Erythroblast (primary cell): ENCODE results near the gene CST9.

ENCODE experiments used
- DNase-seq, 2 experiments: peaks; one replicate each; lab custom pipeline; 2025; lab: John Stamatoyannopoulos, UW
- GATA1 ChIP-seq: IDR thresholded peaks from 2 replicates; pipeline ENCODE4 v1.6.1; 2011; ENCODE audit warnings: low read depth, mild to moderate bottlenecking, control low read depth, low read length, moderate library complexity
- POLR2A ChIP-seq: IDR thresholded peaks from 2 replicates; pipeline ENCODE4 v1.6.1; 2011; ENCODE audit warnings: mild to moderate bottlenecking, low read length

The CST9 gene, protein sequence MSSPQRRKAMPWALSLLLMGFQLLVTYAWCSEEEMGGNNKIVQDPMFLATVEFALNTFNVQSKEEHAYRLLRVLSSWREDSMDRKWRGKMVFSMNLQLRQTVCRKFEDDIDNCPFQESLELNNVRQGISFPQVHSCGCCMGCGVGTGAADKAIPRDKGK

GRCh38 chr20:23605867-23606651 lies at the start of gene CST9:
CST9 (minus strand) TSS chr20:23605917; CDS start chr20:23605864, 53 bp downstream.
- no peak for DNase-seq

DNA sequence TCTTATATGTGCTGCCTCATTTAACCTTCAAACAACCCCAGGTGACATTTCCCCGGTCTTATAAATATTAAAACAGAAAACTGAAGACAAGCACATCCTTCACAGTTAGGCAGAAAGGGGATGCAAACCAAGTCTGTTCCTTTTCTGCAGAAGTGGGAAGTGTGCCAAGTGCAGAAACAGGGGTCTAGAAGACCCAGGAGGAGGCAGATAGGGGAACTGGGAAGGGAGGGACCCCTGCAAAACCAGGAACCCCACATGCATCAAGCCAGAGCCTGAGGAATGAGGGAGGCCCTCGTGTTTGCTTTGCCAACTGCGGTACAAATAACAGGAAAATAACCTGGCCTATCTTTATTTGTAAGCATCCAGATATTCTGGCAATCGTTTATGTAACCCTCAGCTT lies 49.0 kb upstream of the CST9 start:
- no peak for DNase-seq
- TF ChIP-seq POLR2A (no peak), GATA1 (no peak)

More at GRCh38 chr20:23605867-23606651, at the start of gene CST9:
- TF ChIP-seq GATA1 (no peak), POLR2A (no peak)

GRCh38 chr20:23654000-23654399 lies 48.3 kb upstream of the CST9 start:
- no peak for DNase-seq
- TF ChIP-seq POLR2A (no peak), GATA1 (no peak)

GRCh38 chr20:23653400-23653938 lies 47.8 kb upstream of the CST9 start:
- DNase-seq: no peak

GRCh38 chr20:23652926-23653325 lies 47.2 kb upstream of the CST9 start:
- no peak for TF ChIP-seq POLR2A
- TF ChIP-seq GATA1: no peak
- no peak for DNase-seq

More at GRCh38 chr20:23653400-23653938, 47.8 kb upstream of the CST9 start:
- no peak for TF ChIP-seq GATA1
- TF ChIP-seq POLR2A: no peak

GRCh38 chr20:23652371-23652770 lies 46.7 kb upstream of the CST9 start:
- no peak for DNase-seq
- TF ChIP-seq POLR2A: no peak
- no peak for TF ChIP-seq GATA1

DNA sequence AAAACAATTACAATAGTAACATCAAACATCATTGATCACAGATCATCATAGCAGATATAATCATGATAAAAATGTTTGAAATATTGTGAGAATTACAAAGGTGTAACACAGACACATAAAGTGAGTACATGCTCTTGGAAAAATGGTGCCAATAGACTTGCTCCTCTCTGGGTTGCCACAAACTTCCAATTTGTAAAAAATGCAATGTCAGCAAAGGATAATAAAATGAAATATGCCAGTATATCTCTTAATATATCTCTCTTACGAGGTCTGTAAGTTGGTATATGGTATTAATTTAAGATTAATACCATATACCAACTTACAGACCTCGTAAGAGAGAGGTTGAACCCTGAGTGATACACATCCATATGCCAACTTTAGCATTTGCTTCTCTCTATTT lies 45.4 kb upstream of the CST9 start:
- no peak for TF ChIP-seq POLR2A
- no peak for TF ChIP-seq GATA1
- DNase-seq: no peak

- no peak for DNase-seq
- TF ChIP-seq POLR2A (no peak), GATA1 (no peak)
These were observed 44.2 kb upstream of the CST9 start for GRCh38 chr20:23649830-23650417.

DNA sequence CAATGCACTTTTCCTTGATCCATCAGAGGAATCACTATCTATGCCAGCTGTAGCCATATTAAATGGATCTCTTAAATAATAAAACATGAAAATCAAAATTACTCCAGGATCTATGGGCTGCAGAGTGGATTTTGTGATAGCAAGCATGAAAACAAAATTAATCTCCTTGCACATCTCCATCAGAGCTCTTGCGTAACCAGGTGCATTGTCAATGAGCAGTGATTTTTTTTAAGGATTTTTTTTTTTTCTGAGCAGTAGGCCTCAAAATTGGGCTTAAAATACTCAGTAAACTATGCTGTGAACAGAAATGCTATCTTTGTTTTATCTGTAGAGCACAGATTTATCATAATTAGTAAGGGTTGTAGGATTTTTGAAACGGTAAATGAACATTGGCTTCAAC lies 43.5 kb upstream of the CST9 start:
- no peak for DNase-seq

DNA sequence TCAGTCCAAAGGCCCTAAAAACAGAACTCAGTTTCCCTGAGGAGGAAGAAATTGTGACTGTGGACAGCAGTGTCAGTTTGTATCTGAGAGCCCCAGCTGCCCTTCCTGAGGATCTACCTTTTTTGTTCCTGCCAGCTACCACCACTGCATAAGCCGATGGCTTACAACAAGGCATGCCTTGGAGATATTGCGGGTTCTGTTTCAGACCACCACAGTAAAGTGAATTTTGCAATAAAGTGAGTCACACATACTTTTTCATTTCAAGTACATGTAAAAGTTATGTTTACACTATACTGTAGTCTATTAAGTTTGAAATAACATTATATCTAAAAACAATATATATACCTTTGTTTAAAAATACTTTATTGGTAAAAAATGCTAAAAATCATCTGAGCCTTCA lies 41.6 kb upstream of the CST9 start:
- no peak for TF ChIP-seq POLR2A
- TF ChIP-seq GATA1: no peak
- DNase-seq: no peak

More for the DNA sequence above, 43.5 kb upstream of the CST9 start:
- TF ChIP-seq POLR2A (no peak), GATA1 (no peak)

DNA sequence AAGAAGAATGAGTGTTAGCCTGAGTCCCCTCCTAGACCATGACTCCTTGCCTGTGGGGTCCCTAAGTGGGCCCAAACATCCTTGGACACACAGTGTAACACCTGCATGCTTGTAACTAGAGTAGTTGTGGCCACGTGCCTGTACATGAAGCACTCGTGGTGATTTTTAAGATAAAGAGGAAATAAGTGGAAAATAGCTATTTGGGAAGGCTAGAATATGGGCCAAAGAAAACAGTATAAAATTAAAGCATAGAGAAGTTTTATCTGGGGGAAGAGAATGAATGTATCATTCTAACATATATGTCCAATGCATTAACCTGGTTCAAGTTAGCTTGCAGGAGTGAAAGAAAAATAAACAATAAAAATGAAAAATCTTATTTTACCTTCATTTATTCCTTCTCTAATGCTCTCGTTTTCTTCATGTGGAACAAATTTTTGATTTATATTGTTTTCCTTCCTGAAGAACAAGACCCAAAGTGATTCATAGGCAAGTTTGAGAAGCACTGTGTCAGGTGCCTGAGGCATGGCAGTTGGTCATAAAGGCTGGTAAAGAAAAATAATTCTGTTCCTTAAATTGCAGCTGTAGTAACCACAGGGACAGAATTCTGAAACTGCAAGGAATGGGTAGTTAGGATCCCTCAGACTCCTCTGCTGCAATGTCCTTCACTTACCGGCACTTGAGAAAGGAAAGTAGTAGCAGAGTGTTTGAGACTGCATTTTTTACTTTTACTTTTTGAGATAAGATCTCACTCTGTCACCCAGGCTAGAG lies 40.6 kb upstream of the CST9 start:
- no peak for DNase-seq
- no peak for TF ChIP-seq GATA1

DNA sequence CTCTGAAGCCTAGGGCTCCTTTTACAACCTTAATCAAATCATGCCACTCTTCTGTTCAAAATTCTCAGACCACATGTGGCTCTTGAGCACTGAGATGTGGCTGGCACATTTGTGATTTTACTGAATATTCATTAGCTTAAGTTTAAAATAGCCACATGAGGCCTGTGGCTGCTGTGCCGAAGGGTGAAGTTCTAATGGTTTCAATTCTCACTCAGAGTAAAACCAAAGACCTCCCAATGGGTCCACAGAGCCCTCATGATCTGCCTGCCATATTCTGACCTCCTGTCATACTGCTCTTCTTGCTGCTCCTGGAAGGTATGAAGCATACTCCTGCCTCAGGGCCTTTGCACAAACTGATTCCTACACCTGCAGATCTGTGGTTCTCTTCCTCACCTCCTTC lies 39.9 kb upstream of the CST9 start:
- DNase-seq: no peak
- TF ChIP-seq POLR2A: no peak
- TF ChIP-seq GATA1: no peak

GRCh38 chr20:23644164-23644563 lies 38.4 kb upstream of the CST9 start:
- TF ChIP-seq POLR2A (no peak), GATA1 (no peak)
- no peak for DNase-seq

DNA sequence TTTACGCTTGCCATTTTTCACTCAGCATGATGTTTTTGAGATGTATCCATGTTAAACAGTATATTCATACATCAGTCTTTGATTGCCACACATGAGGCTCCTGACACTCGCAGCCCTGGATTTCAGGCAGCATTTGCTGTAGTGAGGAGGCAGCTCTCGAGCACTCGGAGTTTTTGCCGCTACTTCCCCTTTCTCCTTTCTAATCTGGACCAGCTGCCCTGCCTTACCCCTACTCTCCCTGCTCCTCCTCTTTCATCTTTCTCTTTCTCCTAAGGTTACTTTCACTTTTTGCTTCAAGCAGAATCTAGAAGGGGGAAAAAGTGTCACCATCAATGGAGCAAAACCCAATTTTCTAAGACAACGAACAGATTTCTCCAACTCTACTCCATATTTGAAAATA lies 37.9 kb upstream of the CST9 start:
- TF ChIP-seq POLR2A: no peak
- TF ChIP-seq GATA1: no peak
- no peak for DNase-seq
